Measurements from ENCODE around the gene EFNA5. TPM values are rescaled to one million over a fixed set of nuclear protein-coding genes. Genes with fewer than 3 reads are reported as not detected.

The EFNA5 gene
- total RNA-seq, 3 donors from 2014 or later (not counting 1 experiment from before 2014, with no cell fraction given): 2.2 to 8.1 (median 4.3) TPM

DNA sequence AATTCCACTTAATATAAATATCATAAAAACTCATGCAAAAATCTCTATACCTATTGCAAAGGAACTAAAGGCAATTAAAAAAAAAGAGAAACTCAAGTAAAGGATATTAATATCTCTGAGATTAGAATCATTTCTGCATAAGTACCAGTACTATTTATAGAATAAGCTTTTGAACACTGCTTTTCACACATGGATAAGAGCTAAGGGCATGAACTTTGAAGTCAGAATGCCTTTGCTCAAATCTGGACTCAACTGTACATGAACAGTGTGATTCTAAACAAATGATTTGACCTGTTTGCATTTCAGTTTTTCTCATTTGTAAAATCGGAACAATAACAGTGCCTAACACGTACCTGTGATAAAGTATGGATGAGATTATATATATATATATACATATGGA, 255.9 kb downstream of the EFNA5 start:
- Mint-ChIP-seq H3K36me3 (no peaks in the 10 kb centered on the region), H3K4me3 (no peak overlapping the region), H3K9me3 (no peaks in the 10 kb centered on the region), H3K27me3 (ENCODE audit: low read depth in 2 of 2) (no peaks in the 10 kb centered on the region), H3K27ac (no peak overlapping the region), H3K4me1 (no peaks in the 10 kb centered on the region)
- no peak for DNase-seq
- no peaks in the 10 kb centered on the region for H3K4me1 ChIP-seq (ENCODE audit: control insufficient read depth, insufficient read depth, low read length)
- H3K9me3 ChIP-seq (ENCODE audit: control insufficient read depth, insufficient read depth, low read length): no peaks in the 10 kb centered on the region
- TF ChIP-seq, protein P1, sequence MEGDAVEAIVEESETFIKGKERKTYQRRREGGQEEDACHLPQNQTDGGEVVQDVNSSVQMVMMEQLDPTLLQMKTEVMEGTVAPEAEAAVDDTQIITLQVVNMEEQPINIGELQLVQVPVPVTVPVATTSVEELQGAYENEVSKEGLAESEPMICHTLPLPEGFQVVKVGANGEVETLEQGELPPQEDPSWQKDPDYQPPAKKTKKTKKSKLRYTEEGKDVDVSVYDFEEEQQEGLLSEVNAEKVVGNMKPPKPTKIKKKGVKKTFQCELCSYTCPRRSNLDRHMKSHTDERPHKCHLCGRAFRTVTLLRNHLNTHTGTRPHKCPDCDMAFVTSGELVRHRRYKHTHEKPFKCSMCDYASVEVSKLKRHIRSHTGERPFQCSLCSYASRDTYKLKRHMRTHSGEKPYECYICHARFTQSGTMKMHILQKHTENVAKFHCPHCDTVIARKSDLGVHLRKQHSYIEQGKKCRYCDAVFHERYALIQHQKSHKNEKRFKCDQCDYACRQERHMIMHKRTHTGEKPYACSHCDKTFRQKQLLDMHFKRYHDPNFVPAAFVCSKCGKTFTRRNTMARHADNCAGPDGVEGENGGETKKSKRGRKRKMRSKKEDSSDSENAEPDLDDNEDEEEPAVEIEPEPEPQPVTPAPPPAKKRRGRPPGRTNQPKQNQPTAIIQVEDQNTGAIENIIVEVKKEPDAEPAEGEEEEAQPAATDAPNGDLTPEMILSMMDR (IDR thresholded peaks at IDR 0.05): no peak
- intact Hi-C loops (cut with micrococcal nuclease): no loop called here
- H3K36me3 ChIP-seq (ENCODE audit: control insufficient read depth, insufficient read depth, low read length): no peaks in the 10 kb centered on the region
- H3K4me3 ChIP-seq (ENCODE audit: low read length): no peak overlapping the region
- no peaks in the 10 kb centered on the region for H3K27me3 ChIP-seq (ENCODE audit: control insufficient read depth, insufficient read depth, low read length)
- no peak overlapping the region for H3K27ac ChIP-seq (ENCODE audit: low read length)
- no peak for ATAC-seq
- no CpG with 5 or more reads among the region's 2 CpGs for WGBS (ENCODE audit: insufficient coverage)

DNA sequence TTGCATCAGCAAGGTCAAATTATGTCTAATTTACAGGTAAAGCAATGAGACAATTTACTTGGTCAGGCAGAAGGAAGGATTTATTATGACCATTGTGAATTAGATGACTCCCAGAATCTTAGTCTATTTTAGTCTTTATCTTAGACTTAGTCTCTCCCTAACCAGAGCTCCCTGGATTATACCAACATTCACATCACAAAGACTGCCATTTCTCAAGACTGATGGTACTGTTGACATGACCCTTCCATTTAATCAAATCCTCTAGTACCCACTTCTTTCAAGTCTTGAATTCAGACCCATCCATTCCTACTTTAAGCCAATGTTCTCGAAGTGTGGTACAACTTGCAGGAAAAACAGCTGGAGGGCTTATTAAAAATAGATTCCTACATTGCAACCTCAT, 257.0 kb downstream of the EFNA5 start:
- Histone ChIP-seq H3K27ac (ENCODE audit: low read length) (no peak overlapping the region), H3K4me3 (ENCODE audit: low read length) (no peak overlapping the region), H3K27me3 (ENCODE audit: control insufficient read depth, insufficient read depth, low read length) (no peaks in the 10 kb centered on the region), H3K36me3 (ENCODE audit: control insufficient read depth, insufficient read depth, low read length) (no peaks in the 10 kb centered on the region), H3K9me3 (ENCODE audit: control insufficient read depth, insufficient read depth, low read length) (no peaks in the 10 kb centered on the region), H3K4me1 (ENCODE audit: control insufficient read depth, insufficient read depth, low read length) (no peaks in the 10 kb centered on the region)
- H3K27me3 Mint-ChIP-seq (ENCODE audit: low read depth in 2 of 2): peaks cover 0 to 2% of the 10 kb centered on the region in 2 donors
- intact Hi-C loops (cut with micrococcal nuclease): no loop called here
- no peak overlapping the region for H3K4me3 Mint-ChIP-seq
- no peaks in the 10 kb centered on the region for H3K4me1 Mint-ChIP-seq
- TF ChIP-seq, protein P1 (IDR thresholded peaks at IDR 0.05): no peak
- 87% methylated on average over 1 of the region's 1 CpG for WGBS (ENCODE audit: insufficient coverage)
- H3K27ac Mint-ChIP-seq: no peak overlapping the region
- no peaks in the 10 kb centered on the region for H3K36me3 Mint-ChIP-seq
- H3K9me3 Mint-ChIP-seq: peaks cover 0 to 2% of the 10 kb centered on the region in 2 donors
- DNase-seq (no peak), ATAC-seq (no peak)

DNA sequence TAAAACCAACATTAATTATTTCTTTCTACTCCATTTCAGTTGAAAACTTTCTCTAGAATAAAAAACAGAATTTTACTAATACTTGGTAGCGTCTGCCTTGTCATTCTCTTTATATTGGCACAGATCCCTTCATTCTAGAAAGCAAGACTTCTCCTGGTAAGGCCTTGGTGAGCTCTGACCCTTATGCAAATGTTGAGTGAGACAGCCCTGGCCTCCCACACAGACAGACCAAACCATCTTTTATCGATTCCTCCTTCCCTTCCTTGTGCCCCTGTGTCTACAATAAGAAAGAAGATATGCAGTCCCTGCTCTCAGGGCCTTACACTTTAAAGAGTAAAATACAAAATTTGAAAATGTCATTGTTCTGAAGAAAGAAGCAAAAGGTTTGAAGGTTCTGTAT, 262.2 kb downstream of the EFNA5 start:
- no peaks in the 10 kb centered on the region for H3K27me3 ChIP-seq (ENCODE audit: control insufficient read depth, insufficient read depth, low read length)
- no peak overlapping the region for H3K27ac Mint-ChIP-seq
- ATAC-seq (no peak), DNase-seq (no peak)
- H3K9me3 Mint-ChIP-seq: peaks cover 0 to 2% of the 10 kb centered on the region in 2 donors
- H3K4me3 Mint-ChIP-seq: no peak overlapping the region
- H3K27ac ChIP-seq (ENCODE audit: low read length): no peak overlapping the region
- intact Hi-C loops (cut with micrococcal nuclease): no loop called here
- no peaks in the 10 kb centered on the region for H3K9me3 ChIP-seq (ENCODE audit: control insufficient read depth, insufficient read depth, low read length)
- TF ChIP-seq, protein P1 (IDR thresholded peaks at IDR 0.05): no peak
- H3K4me1 ChIP-seq (ENCODE audit: control insufficient read depth, insufficient read depth, low read length): no peaks in the 10 kb centered on the region
- no peaks in the 10 kb centered on the region for H3K36me3 Mint-ChIP-seq
- H3K36me3 ChIP-seq (ENCODE audit: control insufficient read depth, insufficient read depth, low read length): no peaks in the 10 kb centered on the region
- peaks cover 0 to 6% of the 10 kb centered on the region in 2 donors for H3K4me1 Mint-ChIP-seq
- H3K4me3 ChIP-seq (ENCODE audit: low read length): no peak overlapping the region
- peaks cover 0 to 2% of the 10 kb centered on the region in 2 donors for H3K27me3 Mint-ChIP-seq (ENCODE audit: low read depth in 2 of 2)
- WGBS (ENCODE audit: insufficient coverage): 97% methylated on average over 2 of the region's 2 CpGs

DNA sequence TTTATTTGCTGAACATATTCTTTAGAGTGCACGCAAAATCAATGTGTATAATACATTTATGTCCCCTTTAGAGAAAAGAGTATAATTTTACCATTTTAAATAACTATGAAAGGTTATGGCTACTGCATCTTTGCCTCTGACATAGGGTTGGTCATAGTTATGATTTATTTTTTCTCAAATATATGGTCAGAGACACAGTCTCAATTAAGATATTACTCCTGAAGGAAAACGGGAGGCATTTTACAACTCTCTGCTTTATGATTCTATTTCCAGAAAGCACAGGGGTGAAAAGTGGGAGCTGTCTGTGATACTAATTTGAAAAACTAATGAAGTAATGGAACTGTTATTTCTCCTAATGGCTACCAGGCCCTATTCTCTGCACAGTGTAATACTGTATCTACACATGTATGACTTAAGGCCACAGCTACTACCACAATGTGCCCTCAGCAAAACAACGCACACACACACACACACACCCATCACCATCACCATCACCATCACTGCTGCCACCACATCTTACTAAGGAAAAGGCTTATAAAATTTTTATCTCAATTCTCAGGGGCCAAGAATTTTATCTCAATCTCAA, 262.9 kb downstream of the EFNA5 start:
- ATAC-seq (no peak), DNase-seq (no peak)
- Histone ChIP-seq H3K9me3 (ENCODE audit: control insufficient read depth, insufficient read depth, low read length) (no peaks in the 10 kb centered on the region), H3K27ac (ENCODE audit: low read length) (no peak overlapping the region), H3K36me3 (ENCODE audit: control insufficient read depth, insufficient read depth, low read length) (no peaks in the 10 kb centered on the region), H3K4me1 (ENCODE audit: control insufficient read depth, insufficient read depth, low read length) (no peaks in the 10 kb centered on the region), H3K27me3 (ENCODE audit: control insufficient read depth, insufficient read depth, low read length) (no peaks in the 10 kb centered on the region), H3K4me3 (ENCODE audit: low read length) (no peak overlapping the region)
- TF ChIP-seq, protein P1 (IDR thresholded peaks at IDR 0.05): no peak
- peaks cover 0 to 2% of the 10 kb centered on the region in 2 donors for H3K9me3 Mint-ChIP-seq
- no peak overlapping the region for H3K27ac Mint-ChIP-seq
- peaks cover 0 to 6% of the 10 kb centered on the region in 2 donors for H3K4me1 Mint-ChIP-seq
- H3K36me3 Mint-ChIP-seq: no peaks in the 10 kb centered on the region
- H3K27me3 Mint-ChIP-seq (ENCODE audit: low read depth in 2 of 2): peaks cover 0 to 2% of the 10 kb centered on the region in 2 donors
- H3K4me3 Mint-ChIP-seq: no peak overlapping the region
- WGBS (ENCODE audit: insufficient coverage): 65% methylated on average over 1 of the region's 3 CpGs
- intact Hi-C loops (cut with micrococcal nuclease): no loop called here

Measured in natural killer cell (primary cell).